Urothelium cell line (cell line): ENCODE measurements around the gene RASSF4.
A peak's percentile ranks its signal among the peaks of the same experiment; 100 is the strongest.

Experiments used
- DNase-seq: peaks from one replicate; pipeline ENCODE4 v3.0.0; 2011; ENCODE audit warnings: low spot score, mixed read lengths
- FAIRE-seq: peaks from 2 replicates; lab custom pipeline; 2011; peaks lifted over from hg19 to GRCh38; lab: Jason Lieb, UNC

RASSF4 gene, protein sequence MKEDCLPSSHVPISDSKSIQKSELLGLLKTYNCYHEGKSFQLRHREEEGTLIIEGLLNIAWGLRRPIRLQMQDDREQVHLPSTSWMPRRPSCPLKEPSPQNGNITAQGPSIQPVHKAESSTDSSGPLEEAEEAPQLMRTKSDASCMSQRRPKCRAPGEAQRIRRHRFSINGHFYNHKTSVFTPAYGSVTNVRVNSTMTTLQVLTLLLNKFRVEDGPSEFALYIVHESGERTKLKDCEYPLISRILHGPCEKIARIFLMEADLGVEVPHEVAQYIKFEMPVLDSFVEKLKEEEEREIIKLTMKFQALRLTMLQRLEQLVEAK

DNA sequence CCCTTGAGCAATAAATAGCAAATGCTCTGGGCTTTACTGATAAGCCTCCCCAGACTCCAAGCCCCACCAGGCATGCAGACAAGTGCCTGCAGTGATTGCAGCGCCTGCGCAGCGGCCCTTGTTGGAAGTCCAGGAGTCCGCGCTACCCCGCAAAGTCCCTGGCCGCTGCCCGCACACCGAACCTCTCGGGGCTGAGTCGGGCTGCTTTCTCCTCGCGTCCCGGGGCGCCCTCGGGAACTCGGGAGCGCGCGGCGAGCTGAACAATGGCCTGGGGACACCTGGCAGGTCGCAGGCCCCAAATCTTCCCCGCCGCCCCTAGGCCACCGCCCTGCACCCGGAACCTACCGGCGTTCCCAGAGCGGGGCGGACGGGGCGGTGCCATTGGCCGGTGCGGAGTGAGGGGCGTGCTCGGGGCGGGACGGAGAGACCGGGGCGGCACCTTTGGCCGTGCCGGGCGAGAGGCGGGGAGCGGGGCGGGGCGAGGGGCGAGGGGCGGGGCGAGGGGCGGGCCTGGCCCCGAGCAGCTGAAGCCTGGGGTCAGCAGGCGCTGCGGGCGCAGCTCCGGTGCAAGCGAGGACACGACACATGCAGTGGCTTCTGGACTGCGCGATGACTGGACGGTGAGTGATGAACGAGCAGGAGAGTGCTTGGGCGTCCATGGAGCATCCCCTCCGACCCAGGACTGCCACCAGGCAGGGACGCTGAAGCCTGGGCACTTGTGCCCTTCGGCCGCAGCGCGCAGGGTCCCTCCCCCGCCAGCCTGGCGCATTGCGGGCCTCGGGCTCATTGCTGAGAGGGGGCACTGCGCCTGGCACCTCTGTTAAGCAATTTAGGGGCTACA, at the start of gene RASSF4:
Gene RASSF4 (plus strand): TSS at position 556 of the 841 bp plus-strand sequence. CDS start 10,401 bp downstream, outside the sequence.
- DNase-seq (peak; percentile 99), FAIRE-seq (peak; percentile 79)

DNA sequence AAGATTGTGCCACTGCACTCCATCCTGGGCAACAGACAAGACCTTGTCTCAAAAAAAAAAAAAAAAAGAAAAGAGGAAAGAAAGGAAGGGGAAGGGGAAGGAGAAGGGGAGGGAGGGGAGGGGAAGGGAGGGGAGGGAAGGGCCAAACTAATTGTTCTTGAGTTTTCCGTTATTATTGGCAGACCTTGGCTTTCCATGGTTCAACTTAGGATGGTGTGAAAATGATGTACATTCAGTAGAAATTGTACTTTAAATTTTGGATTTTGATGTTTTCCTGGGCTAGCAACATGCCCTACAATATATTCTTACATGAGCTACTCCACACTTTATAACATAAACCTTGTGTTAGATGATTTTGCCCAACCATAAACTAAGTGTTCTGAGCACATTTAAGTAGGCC, 49.7 kb upstream of the RASSF4 start:
- DNase-seq (no peak), FAIRE-seq (no peak)

GRCh38 chr10:44910602-44911001, 49.0 kb upstream of the RASSF4 start:
- FAIRE-seq (no peak), DNase-seq (no peak)

GRCh38 chr10:44911081-44911540, 48.5 kb upstream of the RASSF4 start, which contains the start of gene TMEM72:
TSS of gene TMEM72 (plus strand) at chr10:44911337. CDS start at chr10:44911513, 176 bp downstream.
- no peak for DNase-seq
- no peak for FAIRE-seq

- FAIRE-seq = no peak
Measured at GRCh38 chr10:44911951-44912350, 47.7 kb upstream of the RASSF4 start.

DNA sequence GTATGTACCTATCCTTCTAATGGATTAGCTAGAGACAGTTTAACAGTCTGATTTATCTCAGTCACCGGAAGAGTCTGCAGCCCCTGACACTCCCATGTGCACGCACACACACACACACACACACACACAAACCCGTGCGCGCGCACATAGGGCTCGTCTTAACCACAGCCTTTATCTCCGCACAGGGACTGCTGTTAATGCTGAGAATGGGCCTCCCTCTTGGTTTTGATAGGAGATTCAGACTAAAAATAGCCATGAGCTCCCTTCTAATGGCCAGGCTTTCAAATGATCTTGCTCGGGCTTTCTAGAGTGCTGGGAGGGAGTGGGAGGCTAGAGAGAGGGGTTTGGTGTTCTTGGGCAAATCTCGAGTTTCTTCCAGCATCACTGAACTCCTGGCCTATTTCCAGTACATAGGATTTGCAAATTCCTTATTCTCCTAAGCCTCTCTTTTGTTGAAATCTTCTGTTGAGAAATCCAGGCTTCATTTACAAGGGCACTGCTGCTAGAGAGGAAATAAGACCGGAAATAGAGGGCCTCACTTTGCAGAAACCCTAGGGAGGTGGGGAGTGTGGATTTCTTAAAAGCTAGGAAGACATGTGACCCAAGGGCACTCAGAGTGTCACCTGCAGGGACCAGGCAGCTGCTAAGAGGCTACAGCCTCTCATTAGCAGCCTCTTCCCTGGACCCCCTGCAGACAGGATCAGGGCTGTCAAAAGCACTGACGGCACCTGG, 46.1 kb upstream of the RASSF4 start:
- DNase-seq (no peak), FAIRE-seq (no peak)

More at GRCh38 chr10:44911951-44912350, 47.7 kb upstream of the RASSF4 start:
- DNase-seq = no peak

DNA sequence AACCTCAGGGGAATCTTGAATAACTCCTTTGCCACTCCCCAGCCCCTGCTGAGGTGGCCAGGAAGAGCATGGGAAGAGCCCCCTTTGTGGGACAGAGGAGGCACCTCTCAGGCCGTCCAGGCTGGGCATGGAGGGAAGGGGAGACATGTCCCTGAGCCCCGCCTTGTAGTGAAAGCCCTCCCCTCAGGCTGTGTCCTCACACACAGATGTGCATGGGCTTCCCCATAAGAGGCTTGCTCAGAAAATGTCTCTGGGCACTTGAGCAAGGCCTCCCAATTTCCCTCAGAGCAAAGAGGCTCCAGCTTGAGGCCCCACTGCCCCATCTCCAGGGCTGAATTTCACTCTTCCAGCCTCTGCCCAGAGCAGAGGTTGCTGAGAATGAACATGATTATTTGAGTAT, 44.7 kb upstream of the RASSF4 start:
- FAIRE-seq (no peak), DNase-seq (no peak)

DNA sequence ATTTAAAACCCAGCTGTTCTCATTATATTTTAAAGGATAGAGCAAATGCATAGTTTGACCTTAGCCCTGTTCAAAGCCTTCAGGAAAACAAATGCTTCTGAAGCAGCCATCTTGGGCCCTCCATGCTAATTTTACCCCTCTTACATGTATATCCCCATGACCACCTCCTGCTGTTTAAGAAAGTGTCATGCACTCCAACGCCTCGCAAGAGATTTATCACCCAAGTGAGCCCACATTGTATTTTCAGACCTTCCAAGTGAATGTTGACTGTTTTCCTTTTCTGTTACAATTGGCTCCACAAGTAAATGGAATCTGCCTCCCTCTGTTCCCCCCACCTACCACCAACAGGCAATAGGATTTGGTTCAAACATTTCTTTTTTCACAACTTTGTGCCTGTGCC, 43.2 kb upstream of the RASSF4 start:
- no peak for FAIRE-seq
- no peak for DNase-seq

GRCh38 chr10:44917848-44918247, 41.8 kb upstream of the RASSF4 start:
- FAIRE-seq (no peak), DNase-seq (no peak)

GRCh38 chr10:44920252-44920651, 39.4 kb upstream of the RASSF4 start:
- DNase-seq (no peak), FAIRE-seq (no peak)

- FAIRE-seq = no peak
- DNase-seq = no peak
Measured at GRCh38 chr10:44921061-44921460, 38.5 kb upstream of the RASSF4 start.

- DNase-seq = no peak
- no peak for FAIRE-seq
Measured at GRCh38 chr10:44921506-44921905, 38.1 kb upstream of the RASSF4 start.

DNA sequence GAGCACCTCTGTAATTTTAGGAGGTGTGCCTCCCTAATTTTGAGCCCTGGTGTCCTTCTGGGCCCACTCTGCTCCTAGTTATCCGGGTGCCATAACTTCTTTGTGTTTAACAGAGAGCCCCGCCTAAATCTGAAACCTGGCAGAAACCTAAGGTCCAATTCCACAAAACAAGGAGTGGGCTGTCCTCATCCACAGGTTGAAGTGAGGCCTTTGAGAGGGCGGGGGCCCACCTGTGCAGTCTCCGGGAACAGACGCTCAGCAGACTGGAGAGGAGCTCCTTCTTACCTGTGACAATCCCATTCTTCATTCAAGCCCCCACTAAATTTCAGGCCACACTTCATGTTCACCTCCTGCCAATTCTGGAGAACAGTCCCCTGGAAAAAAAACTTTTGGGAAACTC, 37.6 kb upstream of the RASSF4 start:
- no peak for FAIRE-seq

DNA sequence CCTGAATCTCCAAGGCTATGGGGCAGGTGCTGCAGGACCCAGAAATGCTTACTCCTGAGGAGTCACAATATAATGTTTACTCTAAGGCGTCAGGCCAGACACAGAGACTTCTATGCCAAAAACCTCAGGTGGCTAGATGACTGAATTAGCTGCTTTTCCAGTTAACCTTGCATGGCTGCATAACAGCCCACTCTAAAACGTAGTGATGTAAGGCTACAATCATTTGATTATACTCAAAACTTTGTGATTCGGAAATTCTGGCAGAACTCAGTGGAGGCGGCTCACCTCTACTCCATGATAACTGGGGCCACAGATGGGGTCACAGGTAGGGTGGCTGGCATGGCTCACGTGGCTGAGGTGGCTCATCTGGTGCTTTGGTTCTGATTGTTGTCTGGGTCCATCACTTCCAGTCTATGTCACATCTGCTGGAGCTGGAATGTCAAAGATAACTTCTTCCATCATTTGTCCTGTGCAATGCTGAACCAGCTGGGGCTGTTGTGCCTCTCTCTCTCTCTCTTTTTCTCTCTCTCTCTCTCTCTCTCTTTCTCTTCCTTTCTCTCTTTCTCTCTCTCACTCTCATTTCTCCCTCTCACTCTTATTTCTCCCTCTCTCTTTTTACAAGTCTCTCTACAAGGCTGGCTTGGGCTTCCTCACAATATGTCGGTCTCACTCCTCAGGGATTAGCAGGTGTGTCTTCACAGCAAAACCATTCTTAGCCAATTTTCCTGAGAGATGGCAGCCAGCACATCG, 36.6 kb upstream of the RASSF4 start:
- no peak for FAIRE-seq
- DNase-seq = no peak

More for the DNA sequence above, 37.6 kb upstream of the RASSF4 start:
- no peak for DNase-seq

DNA sequence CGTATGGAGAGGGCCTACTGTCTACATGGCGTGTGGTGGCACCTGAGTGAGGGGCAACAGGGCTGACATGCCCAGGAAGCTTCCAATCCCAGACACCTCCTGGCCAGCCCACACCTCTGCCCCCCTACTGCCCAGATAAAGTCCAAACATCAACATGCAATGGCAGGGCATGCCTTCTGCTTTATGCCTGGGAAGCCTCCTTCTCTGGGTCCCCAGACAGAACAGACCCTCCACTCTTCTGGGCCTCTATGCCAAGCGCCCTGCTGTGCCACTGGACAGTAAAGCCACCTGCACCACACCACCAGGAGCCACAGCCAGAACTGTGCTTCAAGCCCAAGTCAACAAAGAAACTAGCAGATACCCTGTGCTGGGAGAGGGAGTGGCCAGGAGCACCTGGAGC, 36.0 kb upstream of the RASSF4 start:
- no peak for FAIRE-seq
- no peak for DNase-seq

GRCh38 chr10:44924261-44925040, 35.2 kb upstream of the RASSF4 start:
- DNase-seq (no peak), FAIRE-seq (no peak)

DNA sequence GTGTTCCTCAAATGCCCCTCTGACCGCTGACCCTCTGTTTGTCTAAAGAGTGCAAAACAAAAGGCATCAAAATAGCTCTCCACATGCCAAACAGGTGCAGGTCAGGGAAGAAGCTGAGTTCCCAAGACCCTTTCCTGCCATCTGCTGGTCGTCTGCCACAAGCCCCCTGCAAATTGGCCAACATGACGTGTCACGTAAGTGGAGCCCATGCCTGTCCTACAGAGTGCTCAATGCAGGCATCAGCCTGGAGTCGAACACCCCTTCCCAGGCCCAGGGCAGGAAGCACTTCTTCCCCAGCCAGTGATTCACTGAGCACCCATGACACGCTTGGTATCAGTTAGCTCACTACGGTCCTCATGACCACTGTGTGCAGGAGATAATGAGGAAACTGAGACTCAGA, 34.4 kb upstream of the RASSF4 start:
- DNase-seq (no peak), FAIRE-seq (no peak)

DNA sequence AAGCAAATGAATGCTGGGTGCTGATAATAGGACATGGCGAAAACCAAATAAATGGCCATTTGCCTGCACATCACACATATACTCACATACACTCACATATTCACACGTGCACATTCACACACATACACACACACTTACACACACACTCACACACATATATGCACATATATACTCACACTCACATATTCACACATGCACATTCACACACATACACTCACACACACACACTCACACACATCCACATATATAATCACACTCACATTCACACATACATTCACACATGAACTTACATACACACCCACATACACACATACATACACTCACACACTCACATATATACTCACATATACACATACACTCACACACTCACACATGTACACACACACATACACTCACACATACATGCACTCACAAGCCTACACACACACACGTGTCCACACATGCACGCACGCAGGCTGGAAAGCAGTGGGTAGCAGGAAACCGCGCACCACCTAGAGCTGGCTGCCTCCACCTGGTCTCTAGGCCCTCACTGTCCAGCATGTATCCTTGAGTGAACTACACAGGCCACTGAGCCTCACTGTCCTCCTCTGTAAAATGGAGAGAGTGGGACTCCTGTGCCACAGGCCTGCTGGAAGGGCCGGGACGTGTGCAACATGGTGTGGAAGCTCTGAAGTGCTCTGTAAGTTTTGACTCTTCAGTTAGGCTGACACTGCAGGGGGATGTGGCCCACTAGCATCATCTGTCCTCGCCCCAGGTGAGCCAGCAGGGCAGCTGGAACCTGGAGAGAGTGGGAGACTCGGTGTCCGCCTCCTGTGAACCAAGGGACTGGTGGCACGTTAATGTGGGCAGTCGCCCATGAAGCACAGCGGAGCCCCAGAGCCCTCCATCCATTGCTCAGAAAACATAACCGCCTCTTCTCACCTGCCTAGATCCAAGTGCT, 33.5 kb upstream of the RASSF4 start:
- FAIRE-seq = peak; percentile 98

More for the DNA sequence above, 33.5 kb upstream of the RASSF4 start:
- no peak for DNase-seq
